HepG2 (cell line): ENCODE data around the gene SLC35A2. TPM values are rescaled to one million over a fixed set of nuclear protein-coding genes. Genes with fewer than 3 reads are reported as not detected.

Source experiments
- ATF6 ChIP-seq: sonication (generic); formaldehyde crosslinking; conservative IDR thresholded peaks from 2 replicates; pipeline ENCODE4 v1.4.0; 2020; ENCODE audit warnings: missing genetic modification reagents
- GMEB1 ChIP-seq: sonication (generic); formaldehyde crosslinking; IDR thresholded peaks from 2 replicates; pipeline ENCODE4 v1.5.1; 2020; ENCODE audit warnings: missing genetic modification reagents, mild to moderate bottlenecking, borderline replicate concordance
- HDAC6 ChIP-seq: fragments of 200-600 bp; sonication (generic); IDR thresholded peaks from 2 replicates; pipeline ENCODE4 v1.7.0; 2017; ENCODE audit warnings: mild to moderate bottlenecking, antibody characterized with exemption, low read length, low read depth
- MIER2 ChIP-seq: IDR thresholded peaks from 2 replicates; pipeline ENCODE4 v1.6.1; 2016; ENCODE audit warnings: missing biosample characterization, missing genetic modification reagents
- NFE2L1 ChIP-seq: sonication (generic); formaldehyde crosslinking; IDR thresholded peaks from 2 replicates; pipeline ENCODE4 v1.4.0; 2020; ENCODE audit warnings: missing genetic modification reagents, mild to moderate bottlenecking, borderline replicate concordance
- PAX8 ChIP-seq: sonication (generic); formaldehyde crosslinking; IDR thresholded peaks from 2 replicates; pipeline ENCODE4 v1.8.0; 2022; ENCODE audit warnings: mild to moderate bottlenecking, missing genetic modification reagents, borderline replicate concordance
- SCMH1 ChIP-seq: sonication (generic); formaldehyde crosslinking; IDR thresholded peaks from 2 replicates; pipeline ENCODE4 v1.9.0; 2021; ENCODE audit warnings: missing genetic modification reagents, mild to moderate bottlenecking, borderline replicate concordance
- SSRP1 ChIP-seq: IDR thresholded peaks from 2 replicates; pipeline ENCODE4 v1.6.1; 2016; ENCODE audit warnings: control low read depth
- STAT6 ChIP-seq: sonication (generic); formaldehyde crosslinking; IDR thresholded peaks from 2 replicates; pipeline ENCODE4 v1.4.0; 2020; ENCODE audit warnings: missing genetic modification reagents, mild to moderate bottlenecking, borderline replicate concordance
- TARDBP ChIP-seq: sonication (generic); formaldehyde crosslinking; IDR thresholded peaks from 2 replicates; pipeline ENCODE4 v1.8.0; 2022; ENCODE audit warnings: mild to moderate bottlenecking, missing genetic modification reagents
- TRIM22 ChIP-seq: fragments of 450-650 bp; IDR thresholded peaks from 2 replicates; pipeline ENCODE4 v1.6.1; 2017
- YEATS4 ChIP-seq: sonication (generic); formaldehyde crosslinking; IDR thresholded peaks from 2 replicates; pipeline ENCODE4 v1.4.0; 2020; ENCODE audit warnings: missing genetic modification reagents, borderline replicate concordance
- ZBTB33 ChIP-seq: sonication (generic); formaldehyde crosslinking; IDR thresholded peaks from 2 replicates; pipeline ENCODE4 v1.4.0; 2020; ENCODE audit warnings: missing genetic modification reagents
- ZNF24 ChIP-seq: fragments of 450-650 bp; IDR thresholded peaks from 2 replicates; pipeline ENCODE4 v1.6.1; 2017; ENCODE audit warnings: antibody characterized with exemption, mild to moderate bottlenecking
- ZNF549 ChIP-seq: sonication (generic); formaldehyde crosslinking; IDR thresholded peaks from 2 replicates; pipeline ENCODE4 v1.5.0; 2020; ENCODE audit warnings: missing genetic modification reagents
- ZNF576 ChIP-seq: sonication (generic); formaldehyde crosslinking; IDR thresholded peaks from 2 replicates; pipeline ENCODE4 v1.4.0; 2020; ENCODE audit warnings: mild to moderate bottlenecking, missing genetic modification reagents
- ZNF678 ChIP-seq: sonication (generic); formaldehyde crosslinking; IDR thresholded peaks from 2 replicates; pipeline ENCODE4 v1.4.0; 2020; ENCODE audit warnings: mild to moderate bottlenecking, missing genetic modification reagents
- ZNF782 ChIP-seq: sonication (generic); formaldehyde crosslinking; IDR thresholded peaks from 2 replicates; pipeline ENCODE4 v1.4.0; 2020; ENCODE audit warnings: missing genetic modification reagents, mild to moderate bottlenecking, borderline replicate concordance
- ZNF879 ChIP-seq: sonication (generic); formaldehyde crosslinking; IDR thresholded peaks from 2 replicates; pipeline ENCODE4 v1.8.1; 2023; ENCODE audit warnings: missing genetic modification reagents
- ZSCAN31 ChIP-seq: sonication (generic); formaldehyde crosslinking; IDR thresholded peaks from 2 replicates; pipeline ENCODE4 v1.5.0; 2020; ENCODE audit warnings: low read depth, mild to moderate bottlenecking, missing genetic modification reagents
- polyA plus RNA-seq, 8 experiments: library from polyadenylated mRNA; depleted of rRNA in 3 of 8; stranded (reverse) in 7 of 8; unstranded in 1 of 8; fragments of >200 nt; fragmentation: Illumina TruSeq in 4 of 8; extraction: Trizol in 4 of 8; gene quantifications; 2 replicates each; pipeline versions ENCODE4 v1.2.1 to v1.2.3, GENCODE V29; 2011 to 2016; ENCODE audit warnings: low read depth in 4 of 8, missing spikeins in 1 of 8, mixed read lengths in 1 of 8; ENCODE audit not compliant: insufficient read depth in 1 of 8
- total RNA-seq, 5 experiments: library from RNA; depleted of rRNA; stranded (reverse); fragments of >200 nt; fragmentation: Illumina TruSeq; extraction: Trizol; gene quantifications; 2 replicates each; pipeline ENCODE4 v1.2.3, GENCODE V29; 2016; ENCODE audit warnings: low read depth in 1 of 5

The SLC35A2 gene
- total and polyA plus RNA-seq, 2 of the 13 experiments (the other 11 are each of a cell fraction or from before 2014, with no cell fraction given): 32.1 to 40.8 TPM

- TF ChIP-seq STAT6 (CRISPR knock-in tag) (no peak), MIER2 (CRISPR knock-in tag) (no peak), NFE2L1 (CRISPR knock-in tag) (no peak), ZNF549 (no peak), GMEB1 (peak; percentile 96), ZNF879 (CRISPR knock-in tag) (no peak; the same call in 1 of the 2 replicates), HDAC6 (no peak), SSRP1 (CRISPR knock-in tag) (no peak), ZBTB33 (CRISPR knock-in tag) (no peak), PAX8 (CRISPR knock-in tag) (no peak), ZNF24 (no peak), TARDBP (CRISPR knock-in tag) (no peak), ZSCAN31 (CRISPR knock-in tag) (no peak), ATF6 (CRISPR knock-in tag) (no peak), ZNF576 (CRISPR knock-in tag) (no peak), ZNF678 (CRISPR knock-in tag) (no peak), TRIM22 (no peak), ZNF782 (no peak), SCMH1 (no peak), YEATS4 (peak; percentile 62)
Observed at GRCh38 chrX:48897625-48898306, 13.7 kb downstream of the SLC35A2 start, which contains the start of the genes PQBP1 and TIMM17B (continued).
